Measurements from ENCODE around the gene ATRNL1. TPM values are rescaled to one million over a fixed set of nuclear protein-coding genes. Genes with fewer than 3 reads are reported as not detected.
A peak's percentile ranks its signal among the peaks of the same experiment; 100 is the strongest.

The ATRNL1 gene
- total and polyA plus RNA-seq, 2 donors from 2014 or later = 2.4 to 7.1 TPM

DNA sequence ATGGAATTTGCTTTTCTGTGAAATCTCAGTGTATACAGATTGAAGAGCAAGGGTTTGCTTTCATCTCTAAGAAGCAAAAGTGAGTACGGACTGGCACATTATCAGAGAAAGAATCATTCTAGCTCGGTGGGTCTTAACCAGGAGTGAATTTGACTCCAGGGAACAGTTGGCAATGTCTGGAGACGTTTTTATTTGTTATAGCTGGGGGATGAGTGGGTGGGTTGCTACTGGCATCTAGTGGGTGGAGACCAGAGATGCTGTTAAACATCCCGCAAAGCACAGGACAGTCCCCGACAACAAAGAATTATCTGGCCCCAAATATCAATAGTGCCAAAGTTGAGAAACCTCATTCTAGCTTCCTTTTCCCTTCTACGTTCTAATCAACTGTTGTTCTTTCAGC lies 43.8 kb upstream of the ATRNL1 start:
- FAIRE-seq (no peak), DNase-seq (no peak)
- Histone ChIP-seq H3K9me3 (ENCODE audit: control insufficient read depth in 2 of 3, insufficient read depth in 1 of 3, low read length in 3 of 3) (no peaks in the 10 kb centered on the region), H3K4me1 (ENCODE audit: control insufficient read depth in 2 of 3, insufficient read depth in 2 of 3, low read depth in 1 of 3, low read length in 3 of 3) (peaks cover 0 to 14% (median 6%) of the 10 kb centered on the region in 3 donors), H3K9ac (ENCODE audit: low read length in 3 of 3) (no peak overlapping the region), H3K27ac (ENCODE audit: low read depth in 2 of 2, low read length in 2 of 2) (no peak overlapping the region), H3K36me3 (ENCODE audit: control insufficient read depth in 2 of 3, insufficient read depth in 3 of 3, low read length in 3 of 3) (no peaks in the 10 kb centered on the region), H3K27me3 (ENCODE audit: control insufficient read depth, insufficient read depth, low read length) (no peaks in the 10 kb centered on the region), H3K4me3 (ENCODE audit: low read length in 3 of 3) (no peak overlapping the region)
- TF ChIP-seq, protein P1, sequence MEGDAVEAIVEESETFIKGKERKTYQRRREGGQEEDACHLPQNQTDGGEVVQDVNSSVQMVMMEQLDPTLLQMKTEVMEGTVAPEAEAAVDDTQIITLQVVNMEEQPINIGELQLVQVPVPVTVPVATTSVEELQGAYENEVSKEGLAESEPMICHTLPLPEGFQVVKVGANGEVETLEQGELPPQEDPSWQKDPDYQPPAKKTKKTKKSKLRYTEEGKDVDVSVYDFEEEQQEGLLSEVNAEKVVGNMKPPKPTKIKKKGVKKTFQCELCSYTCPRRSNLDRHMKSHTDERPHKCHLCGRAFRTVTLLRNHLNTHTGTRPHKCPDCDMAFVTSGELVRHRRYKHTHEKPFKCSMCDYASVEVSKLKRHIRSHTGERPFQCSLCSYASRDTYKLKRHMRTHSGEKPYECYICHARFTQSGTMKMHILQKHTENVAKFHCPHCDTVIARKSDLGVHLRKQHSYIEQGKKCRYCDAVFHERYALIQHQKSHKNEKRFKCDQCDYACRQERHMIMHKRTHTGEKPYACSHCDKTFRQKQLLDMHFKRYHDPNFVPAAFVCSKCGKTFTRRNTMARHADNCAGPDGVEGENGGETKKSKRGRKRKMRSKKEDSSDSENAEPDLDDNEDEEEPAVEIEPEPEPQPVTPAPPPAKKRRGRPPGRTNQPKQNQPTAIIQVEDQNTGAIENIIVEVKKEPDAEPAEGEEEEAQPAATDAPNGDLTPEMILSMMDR (IDR thresholded peaks at IDR 0.05; ENCODE audit: borderline replicate concordance, extremely low read depth, insufficient read depth) = no peak
- intact Hi-C loops (cut with DNase I) = no loop called here

DNA sequence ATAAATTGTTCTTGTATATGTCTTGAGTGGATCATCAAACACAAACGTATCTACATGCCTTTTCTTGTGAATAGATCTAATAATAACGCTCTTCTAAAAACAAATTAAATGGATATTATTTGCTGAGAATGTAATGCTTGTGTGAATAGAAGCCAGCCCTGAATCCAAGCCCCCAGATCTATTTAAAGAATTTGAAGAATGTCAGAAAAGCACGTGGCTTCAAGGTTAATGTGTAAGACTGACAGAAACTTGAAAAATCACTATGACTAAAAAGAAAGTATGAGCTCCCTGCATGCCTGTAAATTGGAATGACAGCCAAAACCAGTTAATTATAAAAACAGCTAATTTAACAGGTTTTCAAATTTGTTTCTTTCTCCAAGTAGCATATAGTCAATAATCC lies 43.2 kb upstream of the ATRNL1 start:
- peak in 2 of 5 donors; percentile 74 to 77 for DNase-seq
- H3K9me3 ChIP-seq (ENCODE audit: control insufficient read depth in 2 of 3, insufficient read depth in 1 of 3, low read length in 3 of 3) = no peaks in the 10 kb centered on the region

DNA sequence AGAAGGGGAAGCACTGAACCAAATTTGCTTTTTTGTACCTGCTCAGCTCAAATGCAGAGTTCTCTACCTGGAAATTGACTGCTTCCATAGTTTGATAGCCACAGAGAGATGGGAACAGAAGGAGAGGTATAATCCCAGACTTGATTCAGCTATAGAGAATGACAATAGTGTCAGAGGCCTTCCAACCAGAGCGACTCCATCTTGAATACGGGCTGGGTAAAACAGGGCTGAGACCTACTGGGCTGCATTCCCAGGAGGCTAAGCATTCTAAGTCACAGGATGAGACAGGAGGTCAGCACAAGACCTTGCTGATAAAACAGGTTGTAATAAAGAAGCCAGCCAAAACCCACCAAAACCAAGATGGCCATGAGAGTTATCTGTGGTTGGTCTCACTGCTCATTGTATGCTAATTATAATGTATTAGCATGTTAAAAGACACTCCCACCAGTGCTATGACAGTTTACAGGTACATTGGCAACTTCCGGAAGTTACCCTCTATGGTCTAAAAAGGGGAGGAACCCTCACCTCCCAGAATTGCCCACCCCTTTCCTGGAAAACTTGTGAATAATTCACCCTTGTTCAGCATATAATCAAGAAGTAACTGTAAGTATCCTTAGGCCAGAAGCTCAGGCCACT lies 42.7 kb upstream of the ATRNL1 start:
- TF ChIP-seq, protein P1 (IDR thresholded peaks at IDR 0.05; ENCODE audit: borderline replicate concordance, extremely low read depth, insufficient read depth) = no peak
- no peaks in the 10 kb centered on the region for H3K27me3 ChIP-seq (ENCODE audit: control insufficient read depth, insufficient read depth, low read length)
- FAIRE-seq = no peak
- H3K9ac ChIP-seq (ENCODE audit: low read length in 3 of 3) = no peak overlapping the region
- intact Hi-C loops (cut with DNase I) = no loop called here
- peak overlapping the region in 1 of 2 donors; percentile 35 for H3K27ac ChIP-seq (ENCODE audit: low read depth in 2 of 2, low read length in 2 of 2)
- no peak overlapping the region for H3K4me3 ChIP-seq (ENCODE audit: low read length in 3 of 3)
- no peaks in the 10 kb centered on the region for H3K9me3 ChIP-seq (ENCODE audit: control insufficient read depth in 2 of 3, insufficient read depth in 1 of 3, low read length in 3 of 3)
- peaks cover 0 to 14% (median 6%) of the 10 kb centered on the region in 3 donors for H3K4me1 ChIP-seq (ENCODE audit: control insufficient read depth in 2 of 3, insufficient read depth in 2 of 3, low read depth in 1 of 3, low read length in 3 of 3)
- peak in 1 of 5 donors; percentile 15 for DNase-seq
- H3K36me3 ChIP-seq (ENCODE audit: control insufficient read depth in 2 of 3, insufficient read depth in 3 of 3, low read length in 3 of 3) = no peaks in the 10 kb centered on the region

More for the DNA sequence above, 43.2 kb upstream of the ATRNL1 start:
- Histone ChIP-seq H3K9ac (ENCODE audit: low read length in 3 of 3) (no peak overlapping the region), H3K4me3 (ENCODE audit: low read length in 3 of 3) (no peak overlapping the region), H3K4me1 (ENCODE audit: control insufficient read depth in 2 of 3, insufficient read depth in 2 of 3, low read depth in 1 of 3, low read length in 3 of 3) (peaks cover 0 to 14% (median 6%) of the 10 kb centered on the region in 3 donors), H3K27ac (ENCODE audit: low read depth in 2 of 2, low read length in 2 of 2) (peak overlapping the region in 1 of 2 donors; percentile 35), H3K27me3 (ENCODE audit: control insufficient read depth, insufficient read depth, low read length) (no peaks in the 10 kb centered on the region), H3K36me3 (ENCODE audit: control insufficient read depth in 2 of 3, insufficient read depth in 3 of 3, low read length in 3 of 3) (no peaks in the 10 kb centered on the region)
- no peak for FAIRE-seq
- intact Hi-C loops (cut with DNase I) = no loop called here
- TF ChIP-seq, protein P1 (IDR thresholded peaks at IDR 0.05; ENCODE audit: borderline replicate concordance, extremely low read depth, insufficient read depth) = no peak

All from kidney (tissue), 14 donors.